Mesendoderm (in vitro differentiated cells): ENCODE results near the gene TSPAN14.

Experiments used
- DNase-seq: peaks from one replicate; pipeline ENCODE4 v3.0.0; 2013
- H2AK5ac ChIP-seq: 2 replicates; pipeline ENCODE4 v1.6.1; 2013; ENCODE audit warnings: low read length, inconsistent platforms
- H2BK120ac ChIP-seq: 2 replicates; pipeline ENCODE4 v1.6.1; 2013; ENCODE audit warnings: low read depth, mild to moderate bottlenecking, low read length, moderate library complexity, mixed read lengths
- H2BK15ac ChIP-seq: replicated peaks from 2 replicates; pipeline ENCODE4 v1.6.1; 2013; ENCODE audit warnings: low read depth, mild to moderate bottlenecking, moderate library complexity
- H2BK5ac ChIP-seq: 2 replicates; pipeline ENCODE4 v1.6.1; 2013; ENCODE audit warnings: low read length, inconsistent platforms
- H3K18ac ChIP-seq: 2 replicates; pipeline ENCODE4 v1.6.1; 2013; ENCODE audit warnings: mild to moderate bottlenecking, low read length, mixed read lengths
- H3K23ac ChIP-seq: one replicate; pipeline ENCODE4 v1.6.1; 2013; ENCODE audit warnings: low read length
- H3K27ac ChIP-seq: 2 replicates; pipeline ENCODE4 v1.5.1; 2013; ENCODE audit warnings: low read depth, mild to moderate bottlenecking, inconsistent platforms, low read length, moderate library complexity
- H3K27me3 ChIP-seq: 2 replicates; pipeline ENCODE4 v1.6.1; 2013; ENCODE audit warnings: low read length, control low read depth, mild to moderate bottlenecking, inconsistent platforms; ENCODE audit not compliant: insufficient read depth, poor library complexity
- H3K36me3 ChIP-seq: 2 replicates; pipeline ENCODE4 v1.6.1; 2013; ENCODE audit warnings: low read length, inconsistent platforms; ENCODE audit not compliant: control insufficient read depth, insufficient read depth
- H3K4ac ChIP-seq: one replicate; pipeline ENCODE4 v1.6.1; 2013; ENCODE audit warnings: low read depth, mild to moderate bottlenecking, low read length, moderate library complexity
- H3K4me1 ChIP-seq: 2 replicates; pipeline ENCODE4 v1.6.1; 2013; ENCODE audit warnings: low read depth, low read length, inconsistent platforms; ENCODE audit not compliant: control insufficient read depth
- H3K4me2 ChIP-seq: 2 replicates; pipeline ENCODE4 v1.6.1; 2013; ENCODE audit warnings: low read length
- H3K4me3 ChIP-seq: 2 replicates; pipeline ENCODE4 v1.5.1; 2013; ENCODE audit warnings: mild to moderate bottlenecking, low read length
- H3K56ac ChIP-seq: one replicate; pipeline ENCODE4 v1.6.1; 2013; ENCODE audit warnings: low read length
- H3K79me1 ChIP-seq: 2 replicates; pipeline ENCODE4 v1.6.1; 2013; ENCODE audit warnings: low read length, inconsistent platforms
- H3K79me2 ChIP-seq: 2 replicates; pipeline ENCODE4 v1.6.1; 2013; ENCODE audit warnings: mild to moderate bottlenecking, low read length; ENCODE audit not compliant: control insufficient read depth, insufficient read depth
- H3K9ac ChIP-seq: 2 replicates; pipeline ENCODE4 v1.6.1; 2013; ENCODE audit warnings: low read length, inconsistent platforms
- H4K5ac ChIP-seq: one replicate; pipeline ENCODE4 v1.6.1; 2013; ENCODE audit warnings: low read length
- H4K8ac ChIP-seq: one replicate; pipeline ENCODE4 v1.6.1; 2013; ENCODE audit warnings: low read depth, mild to moderate bottlenecking, control low read depth, low read length, moderate library complexity
- WGBS: extraction: QIAGEN DNeasy Blood & Tissue Kit; methylation state at CpG from one replicate; pipeline ENCODE4 v1.1.7; 2013; ENCODE audit warnings: low lambda C conversion rate, missing lambda C conversion rate; ENCODE audit not compliant: insufficient coverage; ENCODE audit errors: extremely low coverage; 5-methylcytosine and 5-hydroxymethylcytosine counted together

The TSPAN14 gene

GRCh38 chr10:80498833-80499741 is 45.0 kb downstream of the TSPAN14 start:
- Histone ChIP-seq H4K8ac (no peak overlapping the region), H3K18ac (no peak overlapping the region), H3K56ac (peak overlapping the region; percentile 22), H3K36me3 (no peaks in the 10 kb centered on the region), H3K79me2 (peaks cover 46% of the 10 kb centered on the region), H3K4me3 (no peak overlapping the region), H2BK15ac (no peak overlapping the region), H2BK120ac (no peak overlapping the region), H3K79me1 (peaks cover 48% of the 10 kb centered on the region), H3K23ac (no peak overlapping the region), H3K9ac (no peak overlapping the region), H3K4me1 (peaks cover 17% of the 10 kb centered on the region), H3K4ac (no peak overlapping the region), H3K4me2 (no peak overlapping the region), H2AK5ac (no peak overlapping the region), H4K5ac (no peak overlapping the region), H3K27ac (no peak overlapping the region), H2BK5ac (no peak overlapping the region), H3K27me3 (no peaks in the 10 kb centered on the region)
- no CpG with 5 or more reads among the region's 14 CpGs for WGBS
- DNase-seq: peak; percentile 92

GRCh38 chr10:80500572-80501380 is 46.7 kb downstream of the TSPAN14 start:
- no peak overlapping the region for H2BK120ac ChIP-seq
- peak; percentile 53 for DNase-seq
- no peak overlapping the region for H4K8ac ChIP-seq
- H3K4me3 ChIP-seq: no peak overlapping the region
- peaks cover 39% of the 10 kb centered on the region for H3K79me2 ChIP-seq
- H3K79me1 ChIP-seq: peaks cover 48% of the 10 kb centered on the region
- H3K4me2 ChIP-seq: no peak overlapping the region
- no peak overlapping the region for H3K9ac ChIP-seq
- no peak overlapping the region for H3K27ac ChIP-seq
- H3K4ac ChIP-seq: no peak overlapping the region
- peaks cover 17% of the 10 kb centered on the region for H3K4me1 ChIP-seq
- H3K27me3 ChIP-seq: no peaks in the 10 kb centered on the region
- H4K5ac ChIP-seq: no peak overlapping the region
- H2BK15ac ChIP-seq: no peak overlapping the region
- no CpG with 5 or more reads among the region's 14 CpGs for WGBS
- H2BK5ac ChIP-seq: no peak overlapping the region
- H3K18ac ChIP-seq: no peak overlapping the region
- no peak overlapping the region for H3K23ac ChIP-seq
- H3K56ac ChIP-seq: no peak overlapping the region
- no peak overlapping the region for H2AK5ac ChIP-seq
- H3K36me3 ChIP-seq: no peaks in the 10 kb centered on the region

GRCh38 chr10:80501381-80501912 is 47.3 kb downstream of the TSPAN14 start:
- peaks cover 17% of the 10 kb centered on the region for H3K4me1 ChIP-seq
- no peak overlapping the region for H3K4me2 ChIP-seq
- H4K5ac ChIP-seq: no peak overlapping the region
- no peak for DNase-seq
- H2BK15ac ChIP-seq: no peak overlapping the region
- H3K79me2 ChIP-seq: peaks cover 37% of the 10 kb centered on the region
- H4K8ac ChIP-seq: no peak overlapping the region
- no peak overlapping the region for H3K4me3 ChIP-seq
- H3K23ac ChIP-seq: no peak overlapping the region
- no peaks in the 10 kb centered on the region for H3K27me3 ChIP-seq
- H3K27ac ChIP-seq: no peak overlapping the region
- H3K18ac ChIP-seq: no peak overlapping the region
- H3K4ac ChIP-seq: no peak overlapping the region
- H2BK120ac ChIP-seq: no peak overlapping the region
- H2BK5ac ChIP-seq: no peak overlapping the region
- no CpG with 5 or more reads among the region's 3 CpGs for WGBS
- H3K79me1 ChIP-seq: peaks cover 47% of the 10 kb centered on the region
- no peak overlapping the region for H3K9ac ChIP-seq
- no peak overlapping the region for H2AK5ac ChIP-seq
- H3K56ac ChIP-seq: no peak overlapping the region
- H3K36me3 ChIP-seq: no peaks in the 10 kb centered on the region

- no peak overlapping the region for H3K4ac ChIP-seq
- no CpG with 5 or more reads among the region's 13 CpGs for WGBS
- no peak overlapping the region for H2BK5ac ChIP-seq
- H2BK120ac ChIP-seq: no peak overlapping the region
- H3K79me1 ChIP-seq: peaks cover 50% of the 10 kb centered on the region
- no peak overlapping the region for H4K8ac ChIP-seq
- H3K36me3 ChIP-seq: no peaks in the 10 kb centered on the region
- peak; percentile 67 for DNase-seq
- H3K18ac ChIP-seq: no peak overlapping the region
- H3K23ac ChIP-seq: no peak overlapping the region
- no peak overlapping the region for H3K9ac ChIP-seq
- no peaks in the 10 kb centered on the region for H3K27me3 ChIP-seq
- H2BK15ac ChIP-seq: no peak overlapping the region
- peaks cover 17% of the 10 kb centered on the region for H3K4me1 ChIP-seq
- no peak overlapping the region for H3K4me2 ChIP-seq
- no peak overlapping the region for H2AK5ac ChIP-seq
- H3K4me3 ChIP-seq: no peak overlapping the region
- no peak overlapping the region for H4K5ac ChIP-seq
- peaks cover 37% of the 10 kb centered on the region for H3K79me2 ChIP-seq
- no peak overlapping the region for H3K27ac ChIP-seq
- no peak overlapping the region for H3K56ac ChIP-seq
These were observed 47.9 kb downstream of the TSPAN14 start for GRCh38 chr10:80501913-80502521.

GRCh38 chr10:80502621-80503583 is 48.8 kb downstream of the TSPAN14 start:
- H3K9ac ChIP-seq: no peak overlapping the region
- H2BK5ac ChIP-seq: no peak overlapping the region
- no peak overlapping the region for H3K56ac ChIP-seq
- peaks cover 15% of the 10 kb centered on the region for H3K4me1 ChIP-seq
- H2AK5ac ChIP-seq: no peak overlapping the region
- peaks cover 48% of the 10 kb centered on the region for H3K79me1 ChIP-seq
- no peak overlapping the region for H2BK120ac ChIP-seq
- no peak overlapping the region for H3K4me3 ChIP-seq
- no peak overlapping the region for H3K18ac ChIP-seq
- peaks cover 32% of the 10 kb centered on the region for H3K79me2 ChIP-seq
- no peak overlapping the region for H3K4ac ChIP-seq
- no peak overlapping the region for H2BK15ac ChIP-seq
- H4K8ac ChIP-seq: no peak overlapping the region
- H3K27ac ChIP-seq: no peak overlapping the region
- H3K23ac ChIP-seq: no peak overlapping the region
- no peaks in the 10 kb centered on the region for H3K27me3 ChIP-seq
- no peak overlapping the region for H4K5ac ChIP-seq
- WGBS: no CpG with 5 or more reads among the region's 13 CpGs
- H3K36me3 ChIP-seq: no peaks in the 10 kb centered on the region
- no peak overlapping the region for H3K4me2 ChIP-seq
- DNase-seq: no peak
